OCI-LY1 (cell line): ENCODE measurements around the gene CKS2.
A peak's percentile ranks its signal among the peaks of the same experiment; 100 is the strongest.
"Not testable (repeated sequence)": the region's sequence is repeated elsewhere in the genome, so short reads cannot be mapped to it uniquely, and the experiment has no call there.

ENCODE experiments used
- H2AFZ ChIP-seq: fragments of 200-600 bp; sonication (generic), shearing (Covaris generic); 2 replicates; pipeline ENCODE4 v1.6.0; 2014; ENCODE audit warnings: antibody characterized with exemption, mild to moderate bottlenecking, low read length
- H3F3A ChIP-seq: fragments of 200-600 bp; sonication (generic), shearing (Covaris generic); 2 replicates; pipeline ENCODE4 v1.6.0; 2014; ENCODE audit warnings: mild to moderate bottlenecking, antibody characterized with exemption, low read length, moderate library complexity; ENCODE audit not compliant: insufficient read depth
- H3K27ac ChIP-seq: fragments of 200-600 bp; sonication (generic); 2 replicates; pipeline ENCODE4 v1.5.1; 2014; ENCODE audit warnings: low read length, mixed run types, mild to moderate bottlenecking, low read depth; ENCODE audit not compliant: poor library complexity, severe bottlenecking
- H3K27me3 ChIP-seq: fragments of 200-600 bp; sonication (generic); 2 replicates; pipeline ENCODE4 v1.6.0; 2014; ENCODE audit warnings: antibody characterized with exemption, mild to moderate bottlenecking, low read length, moderate library complexity; ENCODE audit not compliant: insufficient read depth
- H3K36me3 ChIP-seq: fragments of 200-600 bp; sonication (generic); 2 replicates; pipeline ENCODE4 v1.6.1; 2014; ENCODE audit warnings: mild to moderate bottlenecking, antibody characterized with exemption, low read length, moderate library complexity, mixed read lengths; ENCODE audit not compliant: insufficient read depth
- H3K4me1 ChIP-seq: fragments of 200-600 bp; sonication (generic); 2 replicates; pipeline ENCODE4 v1.5.1; 2014; ENCODE audit warnings: mild to moderate bottlenecking, low read length, moderate library complexity; ENCODE audit not compliant: insufficient read depth, severe bottlenecking
- H3K4me2 ChIP-seq: fragments of 200-600 bp; sonication (generic), shearing (Covaris generic); 2 replicates; pipeline ENCODE4 v1.6.1; 2014; ENCODE audit warnings: low read length
- H3K4me3 ChIP-seq: fragments of 200-600 bp; sonication (generic); 2 replicates; pipeline ENCODE4 v1.5.1; 2014; ENCODE audit warnings: low read length, low read depth, mild to moderate bottlenecking, mixed read lengths; ENCODE audit not compliant: poor library complexity, severe bottlenecking
- H3K79me2 ChIP-seq: fragments of 200-600 bp; shearing (Covaris generic); 2 replicates; pipeline ENCODE4 v1.6.1; 2016; ENCODE audit warnings: mixed run types, low read length, mixed read lengths; ENCODE audit not compliant: insufficient read depth
- H3K9ac ChIP-seq: fragments of 200-600 bp; sonication (generic), shearing (Covaris generic); 2 replicates; pipeline ENCODE4 v1.6.1; 2014; ENCODE audit warnings: mild to moderate bottlenecking, low read length, mixed read lengths
- H3K9me2 ChIP-seq: fragments of 200-600 bp; sonication (generic), shearing (Covaris generic); 2 replicates; pipeline ENCODE4 v1.6.1; 2014; ENCODE audit warnings: low read depth, mild to moderate bottlenecking, low read length, mixed read lengths
- H3K9me3 ChIP-seq: fragments of 200-600 bp; shearing (Covaris generic); 2 replicates; pipeline ENCODE4 v1.6.1; 2014; ENCODE audit warnings: low read length, mixed read lengths
- H4K20me1 ChIP-seq: fragments of 200-600 bp; sonication (generic), shearing (Covaris generic); 2 replicates; pipeline ENCODE4 v1.6.0; 2016; ENCODE audit warnings: mild to moderate bottlenecking, low read length; ENCODE audit not compliant: insufficient read depth
- CTCF ChIP-seq: fragments of 200-600 bp; sonication (generic), shearing (Covaris generic); IDR thresholded peaks from 2 replicates; pipeline ENCODE4 v1.5.1; 2017; ENCODE audit warnings: mild to moderate bottlenecking, antibody characterized with exemption, low read length, moderate library complexity, mixed read lengths
- EZH2 ChIP-seq: fragments of 200-600 bp; sonication (generic), shearing (Covaris generic); IDR thresholded peaks from 2 replicates; pipeline ENCODE4 v1.8.0; 2017; ENCODE audit warnings: borderline replicate concordance, mixed run types, mild to moderate bottlenecking, antibody characterized with exemption, low read length, moderate library complexity, mixed read lengths

CKS2 gene

GRCh38 chr9:89278997-89279739 lies 31.8 kb upstream of the CKS2 start:
- Histone ChIP-seq H2AFZ (no peak overlapping the region), H3K4me3 (no peak overlapping the region), H3K79me2 (no peaks in the 10 kb centered on the region), H3K4me2 (no peak overlapping the region), H3K27ac (no peak overlapping the region), H3K27me3 (no peaks in the 10 kb centered on the region), H3F3A (no peaks in the 10 kb centered on the region), H3K4me1 (peaks cover 4% of the 10 kb centered on the region), H4K20me1 (no peaks in the 10 kb centered on the region), H3K9me3 (0 out of 2 replicates have a peak, but pooled peaks cover 6% of the 10 kb centered on the region), H3K9me2 (no peaks in the 10 kb centered on the region), H3K36me3 (no peaks in the 10 kb centered on the region), H3K9ac (no peak overlapping the region)
- no peak for TF ChIP-seq EZH2
- peak; percentile 79 for TF ChIP-seq CTCF

GRCh38 chr9:89281106-89281505 lies 29.9 kb upstream of the CKS2 start:
- H3K36me3 ChIP-seq = no peaks in the 10 kb centered on the region
- H3K9me3 ChIP-seq = no peaks in the 10 kb centered on the region
- no peaks in the 10 kb centered on the region for H3K27me3 ChIP-seq
- no peak for TF ChIP-seq CTCF
- TF ChIP-seq EZH2 = no peak
- H3K9ac ChIP-seq = no peak overlapping the region
- H3K9me2 ChIP-seq = no peaks in the 10 kb centered on the region
- H2AFZ ChIP-seq = no peak overlapping the region
- no peak overlapping the region for H3K4me2 ChIP-seq
- no peaks in the 10 kb centered on the region for H3K79me2 ChIP-seq
- H4K20me1 ChIP-seq = no peaks in the 10 kb centered on the region
- peaks cover 4% of the 10 kb centered on the region for H3K4me1 ChIP-seq
- no peaks in the 10 kb centered on the region for H3F3A ChIP-seq
- H3K27ac ChIP-seq = no peak overlapping the region
- no peak overlapping the region for H3K4me3 ChIP-seq

GRCh38 chr9:89282248-89282968 lies 28.6 kb upstream of the CKS2 start:
- Histone ChIP-seq H3K4me2 (peak overlapping the region; percentile 55), H3K4me3 (peak overlapping the region; percentile 54)
- not testable (repeated sequence) for H3K4me1 ChIP-seq, H2AFZ ChIP-seq, H4K20me1 ChIP-seq, H3K36me3 ChIP-seq, H3F3A ChIP-seq, H3K9ac ChIP-seq, H3K27me3 ChIP-seq, H3K27ac ChIP-seq, H3K9me2 ChIP-seq, H3K9me3 ChIP-seq, H3K79me2 ChIP-seq
